ENCODE measurements around the gene ZNF641.

Gene ZNF641

DNA sequence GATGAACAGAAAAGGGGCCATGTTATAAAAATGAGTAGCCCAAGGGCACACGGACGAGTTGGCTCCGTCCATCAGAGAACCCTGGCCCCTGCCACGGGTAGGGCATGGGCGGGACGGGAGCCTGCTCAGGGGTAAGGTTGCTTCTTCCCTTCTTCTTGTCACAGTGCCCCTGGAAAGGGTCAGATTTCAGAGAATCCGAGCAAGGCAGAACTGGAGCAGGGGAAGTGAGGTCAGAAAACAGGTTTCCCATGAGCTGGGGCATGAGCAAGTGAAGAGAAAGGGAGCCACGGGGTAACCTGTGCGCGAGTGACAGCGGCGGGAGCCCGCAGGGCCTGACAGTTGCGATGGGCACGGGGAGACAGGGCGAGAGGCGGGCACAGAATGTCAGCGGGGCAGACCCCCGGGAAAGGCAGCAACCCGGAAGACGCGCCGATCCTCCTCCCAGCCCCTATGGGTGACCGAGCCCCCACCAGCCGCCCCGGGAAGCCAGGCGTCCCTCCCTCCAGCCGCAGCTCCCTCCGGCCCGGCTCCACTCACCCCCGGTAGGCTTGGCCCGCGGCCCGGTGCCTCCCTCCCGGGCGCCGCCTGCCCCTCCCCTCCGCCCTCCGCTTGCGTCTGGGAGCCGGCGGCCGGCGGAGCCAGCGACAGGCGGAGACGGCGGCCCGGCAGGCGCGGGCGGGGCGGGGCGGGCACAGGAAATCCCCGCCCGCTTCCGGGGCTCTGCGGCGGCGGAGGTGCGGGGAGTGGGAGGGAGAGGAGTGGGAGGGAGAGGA, at the start of gene ZNF641:
TSS of gene ZNF641 (minus strand) at position 671 of the 773 bp plus-strand sequence. CDS start 2,829 bp downstream, outside the sequence.
- Histone ChIP-seq H3K27ac (ENCODE audit: low read length) (no peak within 1 kb of the TSS), H3K9ac (ENCODE audit: low read depth, low read length) (peak within 1 kb of the TSS; percentile 69; the same call in 1 of the 2 replicates), H3K4me1 (ENCODE audit: insufficient read depth, low read length) (peaks cover 4% of the 10 kb centered on the region; the same call in 1 of the 2 replicates), H3K27me3 (ENCODE audit: insufficient read depth, low read length) (peaks cover 28% of the 10 kb centered on the region), H3K36me3 (ENCODE audit: insufficient read depth, low read depth, low read length) (peaks cover 13% of the 10 kb centered on the region), H3K9me3 (ENCODE audit: insufficient read depth, low read depth, low read length) (no peaks in the 10 kb centered on the region), H3K4me3 (ENCODE audit: low read length) (peak within 1 kb of the TSS; percentile 94)

DNA sequence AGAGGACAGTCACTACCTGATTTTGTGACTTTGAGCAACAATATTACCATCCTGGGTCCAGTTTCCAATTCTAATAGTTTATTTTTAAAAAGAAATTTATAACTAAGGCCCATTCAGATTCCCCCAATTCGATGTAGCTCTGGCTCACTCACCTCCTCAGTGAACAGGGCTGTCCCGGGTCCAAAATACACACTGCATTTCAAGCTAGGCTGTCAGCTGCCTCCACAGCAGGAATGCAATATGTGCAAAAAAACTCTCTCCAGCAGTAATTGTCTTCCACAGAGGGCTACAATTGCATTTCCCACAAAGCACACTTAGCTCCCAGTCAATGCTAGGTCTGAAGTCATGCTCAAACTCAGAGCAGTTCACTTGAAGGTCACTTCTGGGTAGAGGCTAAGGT, 39.3 kb upstream of the ZNF641 start:
- H3K36me3 ChIP-seq (ENCODE audit: insufficient read depth, low read depth, low read length) = no peaks in the 10 kb centered on the region
- H3K27ac ChIP-seq (ENCODE audit: low read length) = no peak overlapping the region
- no peaks in the 10 kb centered on the region; the same call in 1 of the 2 replicates for H3K27me3 ChIP-seq (ENCODE audit: insufficient read depth, low read length)
- no peak overlapping the region for H3K9ac ChIP-seq (ENCODE audit: low read depth, low read length)
- no peak overlapping the region for H3K4me3 ChIP-seq (ENCODE audit: low read length)
- no peaks in the 10 kb centered on the region for H3K4me1 ChIP-seq (ENCODE audit: insufficient read depth, low read length)
- H3K9me3 ChIP-seq (ENCODE audit: insufficient read depth, low read depth, low read length) = peaks cover 9% of the 10 kb centered on the region; the same call in 1 of the 2 replicates

- H3K27me3 ChIP-seq (ENCODE audit: insufficient read depth, low read length) = no peaks in the 10 kb centered on the region; the same call in 1 of the 2 replicates
Observed at GRCh38 chr12:48389409-48389808, 38.7 kb upstream of the ZNF641 start.

DNA sequence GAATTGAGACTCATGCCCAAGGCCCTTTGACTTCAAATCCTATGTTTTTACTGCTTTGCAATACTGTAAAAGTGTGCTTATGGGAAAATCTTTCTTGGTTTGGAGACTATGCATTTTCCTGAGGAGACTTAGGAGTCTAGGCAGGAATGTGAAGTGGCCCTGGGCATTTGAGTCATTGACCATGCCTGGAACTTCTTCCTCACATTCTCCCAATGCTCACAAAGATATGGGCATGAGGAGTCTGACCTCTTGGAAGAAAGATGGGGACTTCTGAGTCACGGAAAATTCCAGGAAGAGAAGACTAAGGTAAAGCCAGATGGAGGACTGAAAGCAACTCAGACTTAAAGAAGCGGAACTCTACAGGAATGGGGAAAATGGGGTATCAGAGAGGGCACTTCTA, 38.2 kb upstream of the ZNF641 start:
- no peak overlapping the region for H3K9ac ChIP-seq (ENCODE audit: low read depth, low read length)
- H3K27ac ChIP-seq (ENCODE audit: low read length) = no peak overlapping the region
- no peak overlapping the region for H3K4me3 ChIP-seq (ENCODE audit: low read length)
- H3K9me3 ChIP-seq (ENCODE audit: insufficient read depth, low read depth, low read length) = peaks cover 5% of the 10 kb centered on the region; the same call in 1 of the 2 replicates
- no peaks in the 10 kb centered on the region for H3K36me3 ChIP-seq (ENCODE audit: insufficient read depth, low read depth, low read length)
- no peaks in the 10 kb centered on the region for H3K4me1 ChIP-seq (ENCODE audit: insufficient read depth, low read length)
- no peaks in the 10 kb centered on the region; the same call in 1 of the 2 replicates for H3K27me3 ChIP-seq (ENCODE audit: insufficient read depth, low read length)

More at GRCh38 chr12:48389409-48389808, 38.7 kb upstream of the ZNF641 start:
- H3K36me3 ChIP-seq (ENCODE audit: insufficient read depth, low read depth, low read length) = no peaks in the 10 kb centered on the region
- H3K4me3 ChIP-seq (ENCODE audit: low read length) = no peak overlapping the region
- no peaks in the 10 kb centered on the region for H3K4me1 ChIP-seq (ENCODE audit: insufficient read depth, low read length)
- no peak overlapping the region for H3K27ac ChIP-seq (ENCODE audit: low read length)
- H3K9me3 ChIP-seq (ENCODE audit: insufficient read depth, low read depth, low read length) = peaks cover 5% of the 10 kb centered on the region; the same call in 1 of the 2 replicates
- H3K9ac ChIP-seq (ENCODE audit: low read depth, low read length) = no peak overlapping the region

DNA sequence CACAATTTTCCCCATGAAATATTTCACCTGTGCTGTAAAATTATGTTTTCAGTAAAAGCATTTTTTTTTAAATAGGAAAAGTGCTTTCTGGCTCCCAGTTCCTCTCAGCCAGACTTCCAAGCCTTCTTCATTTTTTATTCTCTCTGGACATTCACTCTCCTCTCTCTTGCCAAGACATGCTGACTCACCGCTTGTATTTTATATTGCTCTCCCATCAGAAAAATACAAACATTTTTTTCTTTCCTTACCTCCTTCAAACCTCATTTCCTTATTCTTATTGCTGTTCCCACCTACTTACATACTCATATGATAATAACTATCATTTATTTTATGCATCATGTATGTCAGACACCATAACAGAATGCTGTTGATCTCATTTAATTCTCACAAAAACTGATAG, 37.7 kb upstream of the ZNF641 start:
- H3K4me1 ChIP-seq (ENCODE audit: insufficient read depth, low read length) = no peaks in the 10 kb centered on the region
- H3K36me3 ChIP-seq (ENCODE audit: insufficient read depth, low read depth, low read length) = no peaks in the 10 kb centered on the region
- H3K9ac ChIP-seq (ENCODE audit: low read depth, low read length) = no peak overlapping the region
- H3K27ac ChIP-seq (ENCODE audit: low read length) = no peak overlapping the region
- H3K9me3 ChIP-seq (ENCODE audit: insufficient read depth, low read depth, low read length) = peaks cover 5% of the 10 kb centered on the region; the same call in 1 of the 2 replicates
- no peak overlapping the region for H3K4me3 ChIP-seq (ENCODE audit: low read length)
- no peaks in the 10 kb centered on the region; the same call in 1 of the 2 replicates for H3K27me3 ChIP-seq (ENCODE audit: insufficient read depth, low read length)

- Histone ChIP-seq H3K9ac (ENCODE audit: low read depth, low read length) (no peak overlapping the region), H3K4me3 (ENCODE audit: low read length) (no peak overlapping the region), H3K27ac (ENCODE audit: low read length) (no peak overlapping the region), H3K9me3 (ENCODE audit: insufficient read depth, low read depth, low read length) (peaks cover 5% of the 10 kb centered on the region; the same call in 1 of the 2 replicates), H3K27me3 (ENCODE audit: insufficient read depth, low read length) (no peaks in the 10 kb centered on the region; the same call in 1 of the 2 replicates), H3K36me3 (ENCODE audit: insufficient read depth, low read depth, low read length) (no peaks in the 10 kb centered on the region), H3K4me1 (ENCODE audit: insufficient read depth, low read length) (no peaks in the 10 kb centered on the region)
Observed at GRCh38 chr12:48380596-48380995, 29.9 kb upstream of the ZNF641 start.

DNA sequence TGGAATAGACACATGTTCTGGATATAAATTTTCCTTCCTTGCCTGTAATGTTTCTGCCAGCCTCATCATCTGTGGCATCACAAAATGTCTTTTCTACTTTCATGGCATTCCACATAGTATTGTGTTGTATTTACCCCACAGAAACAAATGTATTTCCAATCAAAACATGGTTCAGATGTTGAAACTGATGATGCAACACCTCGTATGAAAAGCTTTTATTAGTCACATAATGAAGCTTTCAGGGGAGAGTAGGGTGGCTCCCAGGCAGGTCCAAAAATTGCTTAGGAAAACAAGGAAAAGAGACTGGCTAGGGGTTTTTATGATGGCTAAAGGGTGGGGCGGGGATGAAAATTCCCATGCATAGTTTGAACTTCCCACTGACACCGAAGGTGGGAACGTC, 29.1 kb upstream of the ZNF641 start:
- H3K9me3 ChIP-seq (ENCODE audit: insufficient read depth, low read depth, low read length) = no peaks in the 10 kb centered on the region
- no peaks in the 10 kb centered on the region; the same call in 1 of the 2 replicates for H3K27me3 ChIP-seq (ENCODE audit: insufficient read depth, low read length)
- H3K9ac ChIP-seq (ENCODE audit: low read depth, low read length) = no peak overlapping the region
- H3K36me3 ChIP-seq (ENCODE audit: insufficient read depth, low read depth, low read length) = no peaks in the 10 kb centered on the region
- H3K27ac ChIP-seq (ENCODE audit: low read length) = no peak overlapping the region
- no peak overlapping the region for H3K4me3 ChIP-seq (ENCODE audit: low read length)
- no peaks in the 10 kb centered on the region for H3K4me1 ChIP-seq (ENCODE audit: insufficient read depth, low read length)

GRCh38 chr12:48377646-48378045, 26.9 kb upstream of the ZNF641 start:
- Histone ChIP-seq H3K4me3 (ENCODE audit: low read length) (no peak overlapping the region), H3K9me3 (ENCODE audit: insufficient read depth, low read depth, low read length) (no peaks in the 10 kb centered on the region), H3K27ac (ENCODE audit: low read length) (no peak overlapping the region), H3K4me1 (ENCODE audit: insufficient read depth, low read length) (no peaks in the 10 kb centered on the region), H3K36me3 (ENCODE audit: insufficient read depth, low read depth, low read length) (no peaks in the 10 kb centered on the region), H3K27me3 (ENCODE audit: insufficient read depth, low read length) (no peaks in the 10 kb centered on the region; the same call in 1 of the 2 replicates), H3K9ac (ENCODE audit: low read depth, low read length) (no peak overlapping the region)

- Histone ChIP-seq H3K9me3 (ENCODE audit: insufficient read depth, low read depth, low read length) (no peaks in the 10 kb centered on the region), H3K27ac (ENCODE audit: low read length) (no peak overlapping the region), H3K27me3 (ENCODE audit: insufficient read depth, low read length) (no peaks in the 10 kb centered on the region), H3K9ac (ENCODE audit: low read depth, low read length) (no peak overlapping the region), H3K4me1 (ENCODE audit: insufficient read depth, low read length) (no peaks in the 10 kb centered on the region), H3K36me3 (ENCODE audit: insufficient read depth, low read depth, low read length) (no peaks in the 10 kb centered on the region), H3K4me3 (ENCODE audit: low read length) (no peak overlapping the region)
Observed at GRCh38 chr12:48374164-48374563, 23.4 kb upstream of the ZNF641 start.

DNA sequence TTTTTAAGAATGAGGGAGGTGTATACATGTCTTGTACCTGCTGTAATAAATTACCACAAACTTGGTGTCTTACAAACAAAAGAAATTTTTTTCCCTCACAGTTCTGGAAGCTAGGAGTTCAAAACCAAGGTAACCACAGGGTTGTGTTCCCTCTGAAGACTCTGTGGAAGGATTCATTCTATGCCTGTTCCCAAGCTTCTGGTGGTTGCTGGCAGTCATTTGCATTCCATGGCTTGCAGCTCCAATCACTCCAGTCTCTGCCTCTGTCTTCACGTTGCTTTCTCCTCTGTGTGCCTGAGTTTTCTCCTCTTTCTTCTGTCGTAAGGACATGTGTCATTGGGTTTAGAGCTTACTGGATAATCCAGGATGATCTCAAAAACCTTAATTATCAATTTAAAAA, 15.4 kb upstream of the ZNF641 start:
- H3K27me3 ChIP-seq (ENCODE audit: insufficient read depth, low read length) = no peaks in the 10 kb centered on the region
- H3K36me3 ChIP-seq (ENCODE audit: insufficient read depth, low read depth, low read length) = no peaks in the 10 kb centered on the region
- H3K27ac ChIP-seq (ENCODE audit: low read length) = no peak overlapping the region
- no peak overlapping the region for H3K4me3 ChIP-seq (ENCODE audit: low read length)
- H3K9me3 ChIP-seq (ENCODE audit: insufficient read depth, low read depth, low read length) = no peaks in the 10 kb centered on the region
- no peaks in the 10 kb centered on the region for H3K4me1 ChIP-seq (ENCODE audit: insufficient read depth, low read length)
- no peak overlapping the region for H3K9ac ChIP-seq (ENCODE audit: low read depth, low read length)

- no peaks in the 10 kb centered on the region for H3K4me1 ChIP-seq (ENCODE audit: insufficient read depth, low read length)
- H3K9ac ChIP-seq (ENCODE audit: low read depth, low read length) = no peak overlapping the region
- H3K27ac ChIP-seq (ENCODE audit: low read length) = no peak overlapping the region
- no peaks in the 10 kb centered on the region for H3K36me3 ChIP-seq (ENCODE audit: insufficient read depth, low read depth, low read length)
- H3K4me3 ChIP-seq (ENCODE audit: low read length) = no peak overlapping the region
- H3K9me3 ChIP-seq (ENCODE audit: insufficient read depth, low read depth, low read length) = no peaks in the 10 kb centered on the region
- no peaks in the 10 kb centered on the region for H3K27me3 ChIP-seq (ENCODE audit: insufficient read depth, low read length)
Observed at GRCh38 chr12:48361664-48362339, 11.1 kb upstream of the ZNF641 start.
